Naive thymus-derived CD4-positive, alpha-beta T cell (primary cell): ENCODE measurements around the gene RNF169. TPM values are rescaled to one million over a fixed set of nuclear protein-coding genes. Genes with fewer than 3 reads are reported as not detected.
A peak's percentile ranks its signal among the peaks of the same experiment; 100 is the strongest.

Experiments
- ATAC-seq: fragments of 150-1000 bp; cut with Tn5 transposase; 2 replicates; pipeline ENCODE4 v1.10.0; 2021; ENCODE audit warnings: mild to moderate bottlenecking, moderate library complexity
- CTCF ChIA-PET: fragments of 350-600 bp; sonication (Branson Sonifier 250); formaldehyde crosslinking; loops from one replicate; lab custom pipeline; 2021; ENCODE audit warnings: antibody characterized with exemption; lab: Charles Lee
- POLR2A ChIA-PET: fragments of 350-600 bp; sonication (Branson Sonifier 250); formaldehyde crosslinking; loops from one replicate; lab custom pipeline; 2021; ENCODE audit warnings: antibody characterized with exemption, inconsistent platforms; lab: Charles Lee
- DNase-seq, 9 donors: peaks; one replicate each; pipeline versions ENCODE4 v3.0.0 to v3.0.0-alpha.2; 2020 to 2022; ENCODE audit warnings: mixed read lengths in 1 of 9
- H3K27ac ChIP-seq: one replicate; pipeline ENCODE4 v1.7.0; 2013; ENCODE audit warnings: mild to moderate bottlenecking, low read depth, low read length, moderate library complexity
- H3K27me3 ChIP-seq, 2 donors: one replicate each; pipeline ENCODE4 v1.7.0; 2013; ENCODE audit warnings: low read length in 2 of 2, mild to moderate bottlenecking in 2 of 2, moderate library complexity in 2 of 2; ENCODE audit not compliant: control insufficient read depth in 2 of 2, insufficient read depth in 2 of 2
- H3K36me3 ChIP-seq, 3 experiments: 1 replicate in 2 of 3; 2 replicates in 1 of 3; pipeline ENCODE4 v1.7.0; 2013; ENCODE audit warnings: low read length in 3 of 3, mild to moderate bottlenecking in 3 of 3, moderate library complexity in 1 of 3; ENCODE audit not compliant: insufficient read depth in 3 of 3, control insufficient read depth in 2 of 3
- H3K4me1 ChIP-seq, 2 donors: one replicate each; pipeline ENCODE4 v1.7.0; 2013; ENCODE audit warnings: low read length in 2 of 2, mild to moderate bottlenecking in 2 of 2, moderate library complexity in 1 of 2; ENCODE audit not compliant: control insufficient read depth in 2 of 2, insufficient read depth in 2 of 2
- H3K4me3 ChIP-seq: 2 replicates; pipeline ENCODE4 v1.7.0; 2013; ENCODE audit warnings: mild to moderate bottlenecking, low read length
- H3K9me3 ChIP-seq, 3 experiments: 1 replicate in 2 of 3; 2 replicates in 1 of 3; pipeline ENCODE4 v1.7.0; 2013; ENCODE audit warnings: low read length in 3 of 3; ENCODE audit not compliant: control insufficient read depth in 2 of 3
- H3K27ac Mint-ChIP-seq, 9 donors: one replicate each; pipeline ENCODE4 v1.8.0; 2020 to 2022; ENCODE audit warnings: mixed read lengths in 9 of 9, mild to moderate bottlenecking in 8 of 9, moderate library complexity in 5 of 9, inconsistent platforms in 2 of 9
- H3K27me3 Mint-ChIP-seq, 5 donors: one replicate each; pipeline ENCODE4 v1.8.0; 2021 to 2022; ENCODE audit warnings: mixed read lengths in 5 of 5, mild to moderate bottlenecking in 1 of 5
- H3K36me3 Mint-ChIP-seq, 5 donors: one replicate each; pipeline ENCODE4 v1.8.0; 2020 to 2022; ENCODE audit warnings: mixed read lengths in 5 of 5, mild to moderate bottlenecking in 3 of 5, inconsistent platforms in 1 of 5
- H3K4me1 Mint-ChIP-seq, 7 donors: one replicate each; pipeline ENCODE4 v1.8.0; 2020 to 2022; ENCODE audit warnings: mixed read lengths in 7 of 7, mild to moderate bottlenecking in 3 of 7, inconsistent platforms in 1 of 7
- H3K4me3 Mint-ChIP-seq, 10 donors: one replicate each; pipeline ENCODE4 v1.8.0; 2020 to 2022; ENCODE audit warnings: mild to moderate bottlenecking in 10 of 10, mixed read lengths in 10 of 10, moderate library complexity in 6 of 10, inconsistent platforms in 2 of 10
- H3K9me3 Mint-ChIP-seq, 11 donors: one replicate each; pipeline ENCODE4 v1.8.0; 2020 to 2022; ENCODE audit warnings: mixed read lengths in 11 of 11, mild to moderate bottlenecking in 4 of 11, inconsistent platforms in 1 of 11, moderate library complexity in 1 of 11
- intact Hi-C, 2 donors: fragments of 100-400 bp; cut with micrococcal nuclease; formaldehyde crosslinking; loops; one replicate each; pipeline ENCODE4 v1.15.1; 2023
- polyA plus RNA-seq, 2 donors: library from polyadenylated mRNA; unstranded; fragments of 300-500 nt; fragmentation: Illumina TruSeq; gene quantifications; one replicate each; pipeline ENCODE4 v1.2.3, GENCODE V29; 2021
- total RNA-seq, 6 experiments: library from RNA in 5 of 6; stranded (reverse) in 5 of 6; gene quantifications; 1 replicate in 5 of 6; 2 replicates in 1 of 6; pipeline ENCODE4 v1.2.3 and lab custom pipeline; 2021 to 2026

Gene RNF169
- total and polyA plus RNA-seq, 7 experiments from 2014 or later = 1.1 to 25.5 (median 19.0) TPM

- H3K9me3 Mint-ChIP-seq = peaks cover 0 to 1% (median 0%) of the 10 kb centered on the region in 11 donors
- H3K27ac ChIP-seq = no peak overlapping the region
- DNase-seq (peak in 8 of 9 donors; percentile 25 to 49 (median 38)), ATAC-seq (peak; percentile 94)
- no peak overlapping the region for H3K4me3 ChIP-seq
- H3K36me3 Mint-ChIP-seq = no peaks in the 10 kb centered on the region
- H3K27ac Mint-ChIP-seq = no peak overlapping the region
- peaks cover 0 to 11% (median 5%) of the 10 kb centered on the region in 7 donors for H3K4me1 Mint-ChIP-seq
- no peak overlapping the region for H3K4me3 Mint-ChIP-seq
- ChIA-PET POLR2A (no interaction called here), CTCF (interaction anchor here (0.9 to 1.7 kb wide), 5 partner anchors 9 to 26 kb away, joined by 3 to 9 read pairs (median 4); no protein-coding TSS in a partner anchor)
- intact Hi-C loops = loop anchor here in 1 of 2 donors (1.0 kb wide), 1 partner anchor 24 kb away; no protein-coding TSS in a partner anchor
- H3K27me3 Mint-ChIP-seq = peaks cover 25 to 66% (median 26%) of the 10 kb centered on the region in 5 donors
- no peaks in the 10 kb centered on the region for H3K36me3 ChIP-seq
- H3K4me1 ChIP-seq = peaks cover 0 to 4% of the 10 kb centered on the region in 2 donors
- no peaks in the 10 kb centered on the region for H3K27me3 ChIP-seq
- H3K9me3 ChIP-seq = no peaks in the 10 kb centered on the region
These were observed 22.0 kb upstream of the RNF169 start for GRCh38 chr11:74726547-74727182.

- Histone ChIP-seq H3K4me3 (no peak overlapping the region), H3K36me3 (no peaks in the 10 kb centered on the region), H3K27me3 (no peaks in the 10 kb centered on the region), H3K9me3 (no peaks in the 10 kb centered on the region), H3K27ac (no peak overlapping the region), H3K4me1 (peaks cover 0 to 4% of the 10 kb centered on the region in 2 donors)
- CTCF ChIA-PET = interaction anchor here (0.7 to 1.0 kb wide), 2 partner anchors 11 to 27 kb away, joined by 3 read pairs; no protein-coding TSS in a partner anchor
- intact Hi-C loops = no loop called here
- Mint-ChIP-seq H3K9me3 (peaks cover 0 to 1% (median 0%) of the 10 kb centered on the region in 11 donors), H3K36me3 (peaks cover 0 to 6% (median 0%) of the 10 kb centered on the region in 5 donors), H3K4me1 (peaks cover 4 to 16% (median 10%) of the 10 kb centered on the region in 7 donors), H3K4me3 (peak overlapping the region in 1 of 10 donors; percentile 29), H3K27me3 (peaks cover 48 to 74% (median 50%) of the 10 kb centered on the region in 5 donors), H3K27ac (no peak overlapping the region)
- POLR2A ChIA-PET = no interaction called here
- ATAC-seq (no peak), DNase-seq (no peak)
These were observed 19.3 kb upstream of the RNF169 start for GRCh38 chr11:74729397-74729796.

- Mint-ChIP-seq H3K27ac (no peak overlapping the region), H3K36me3 (peaks cover 0 to 6% (median 0%) of the 10 kb centered on the region in 5 donors), H3K9me3 (peaks cover 0 to 2% (median 0%) of the 10 kb centered on the region in 11 donors), H3K4me3 (peak overlapping the region in 7 of 10 donors; percentile 1 to 74 (median 35)), H3K4me1 (peaks cover 4 to 16% (median 10%) of the 10 kb centered on the region in 7 donors), H3K27me3 (peaks cover 43 to 74% (median 60%) of the 10 kb centered on the region in 5 donors)
- POLR2A ChIA-PET = no interaction called here
- H3K27me3 ChIP-seq = no peaks in the 10 kb centered on the region
- no peak overlapping the region for H3K4me3 ChIP-seq
- no peaks in the 10 kb centered on the region for H3K36me3 ChIP-seq
- no peaks in the 10 kb centered on the region for H3K9me3 ChIP-seq
- intact Hi-C loops = loop anchor here in 1 of 2 donors (10.0 kb wide), 1 partner anchor 276 kb away; no protein-coding TSS in a partner anchor
- H3K27ac ChIP-seq = no peak overlapping the region
- CTCF ChIA-PET = no interaction called here
- no peak for DNase-seq
- H3K4me1 ChIP-seq = peaks cover 0 to 4% of the 10 kb centered on the region in 2 donors
- ATAC-seq = no peak
These were observed 17.9 kb upstream of the RNF169 start for GRCh38 chr11:74730571-74731260.

- Histone ChIP-seq H3K27ac (no peak within 1 kb of the TSS), H3K4me3 (no peak within 1 kb of the TSS), H3K36me3 (no peaks in the 10 kb centered on the region), H3K9me3 (no peaks in the 10 kb centered on the region), H3K4me1 (peaks cover 0 to under 1% of the 10 kb centered on the region in 2 donors), H3K27me3 (no peaks in the 10 kb centered on the region)
- peaks cover 0 to 2% (median 0%) of the 10 kb centered on the region in 11 donors for H3K9me3 Mint-ChIP-seq
- POLR2A ChIA-PET = no interaction called here
- H3K4me1 Mint-ChIP-seq = peaks cover 4 to 16% (median 9%) of the 10 kb centered on the region in 7 donors
- H3K4me3 Mint-ChIP-seq = peak within 1 kb of the TSS in 8 of 10 donors; percentile 28 to 74 (median 40)
- peaks cover 43 to 73% (median 61%) of the 10 kb centered on the region in 5 donors for H3K27me3 Mint-ChIP-seq
- intact Hi-C loops = loop anchor here in 1 of 2 donors (10.0 kb wide), 1 partner anchor 277 kb away; no protein-coding TSS in a partner anchor
- CTCF ChIA-PET = no interaction called here
- peaks cover 0 to 6% (median 0%) of the 10 kb centered on the region in 5 donors for H3K36me3 Mint-ChIP-seq
- no peak for ATAC-seq
- no peak for DNase-seq
- H3K27ac Mint-ChIP-seq = no peak within 1 kb of the TSS
These were observed 17.2 kb upstream of the RNF169 start, which contains the start of gene CHRDL2 for GRCh38 chr11:74731301-74732094. Gene CHRDL2, minus strand, starts transcription at chr11:74731426. Its CDS starts 538 bp downstream, at chr11:74730888.

- intact Hi-C loops = loop anchor here in 1 of 2 donors (10.0 kb wide), 1 partner anchor 280 kb away; no protein-coding TSS in a partner anchor
- H3K36me3 Mint-ChIP-seq = peaks cover 0 to 6% (median 0%) of the 10 kb centered on the region in 5 donors
- no peak overlapping the region for H3K4me3 Mint-ChIP-seq
- H3K36me3 ChIP-seq = no peaks in the 10 kb centered on the region
- no peaks in the 10 kb centered on the region for H3K4me1 ChIP-seq
- no peak for ATAC-seq
- ChIA-PET POLR2A (interaction anchor here (1.0 kb wide), 1 partner anchor 10 kb away, joined by 3 read pairs; no protein-coding TSS in a partner anchor), CTCF (interaction anchor here (0.9 to 1.3 kb wide), 2 partner anchors 10 to 32 kb away, joined by 3 read pairs; no protein-coding TSS in a partner anchor)
- peaks cover 0 to 2% (median 0%) of the 10 kb centered on the region in 11 donors for H3K9me3 Mint-ChIP-seq
- H3K27me3 ChIP-seq = no peaks in the 10 kb centered on the region
- no peak overlapping the region for H3K27ac ChIP-seq
- H3K4me3 ChIP-seq = no peak overlapping the region
- H3K4me1 Mint-ChIP-seq = peaks cover 4 to 16% (median 10%) of the 10 kb centered on the region in 7 donors
- no peak overlapping the region for H3K27ac Mint-ChIP-seq
- no peaks in the 10 kb centered on the region for H3K9me3 ChIP-seq
- DNase-seq = no peak
- H3K27me3 Mint-ChIP-seq = peaks cover 45 to 72% (median 66%) of the 10 kb centered on the region in 5 donors
These were observed 14.1 kb upstream of the RNF169 start for GRCh38 chr11:74734559-74734925.
